Left lobe of liver (tissue), 2 donors: Measurements from ENCODE around the gene PTRH1. TPM values are rescaled to one million over a fixed set of nuclear protein-coding genes. Genes with fewer than 3 reads are reported as not detected.

Experiments used
- ATAC-seq: fragments of 200-7000 bp; cut with Tn5 transposase; one replicate; pipeline ENCODE4 v1.9.1; 2020; ENCODE audit warnings: mild to moderate bottlenecking, moderate library complexity
- DNase-seq: peaks from one replicate; pipeline ENCODE4 v3.0.0-alpha.2; 2020; ENCODE audit warnings: low spot score
- total RNA-seq: library from RNA; stranded (reverse); gene quantifications from one replicate; pipeline ENCODE4 v1.2.1, GENCODE V29; 2021
- donor health status: DM: no; HTN: no; CAD: no; lungs with moderate emphysema.
- donor health status: DM: no; HTN: yes; CAD: no.

Gene PTRH1
- total RNA-seq, 1 donor from 2014 or later, result 10.8 TPM

DNA sequence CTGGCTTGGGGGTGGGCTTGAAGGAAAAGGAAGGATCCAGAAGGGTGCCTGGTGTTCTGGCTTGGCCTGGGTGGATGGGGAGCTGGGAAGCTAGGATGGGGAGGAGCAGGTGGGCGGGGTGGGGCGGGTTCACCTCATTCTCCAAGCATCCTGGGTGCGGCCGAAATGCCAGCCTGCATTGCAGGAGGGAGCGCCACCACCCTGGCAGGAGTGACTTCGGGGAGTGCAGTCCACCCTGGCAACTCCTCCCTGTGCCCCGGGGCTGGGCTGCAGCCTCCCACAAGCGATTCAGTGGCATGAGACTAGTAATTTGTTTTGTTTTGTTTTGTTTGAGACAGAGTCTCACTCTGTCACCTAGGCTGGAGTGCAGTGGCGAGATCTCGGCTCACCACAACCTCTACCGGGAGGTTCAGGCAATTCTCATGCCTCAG lies 5.9 kb upstream of the PTRH1 start:
- no peak for DNase-seq
- no peak for ATAC-seq

DNA sequence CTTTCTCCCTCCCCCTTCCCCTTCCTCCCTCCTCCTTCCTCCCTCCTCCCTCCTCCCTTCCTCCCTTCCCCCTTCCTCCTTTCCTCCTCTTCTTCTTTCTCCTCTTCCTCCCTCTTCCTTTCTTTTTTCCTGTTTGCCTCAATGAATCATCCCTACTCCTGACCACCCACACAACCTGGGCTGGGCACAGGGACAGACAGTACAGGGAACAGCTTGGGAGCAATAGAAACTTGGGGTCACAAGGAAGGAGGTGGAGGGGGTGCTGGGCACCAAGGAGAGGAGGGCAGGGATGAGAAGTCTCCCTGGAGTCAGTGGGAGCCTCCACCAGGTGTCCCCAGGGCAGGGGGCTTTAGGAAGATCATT lies 5.4 kb upstream of the PTRH1 start:
- no peak for DNase-seq
- ATAC-seq, result no peak

DNA sequence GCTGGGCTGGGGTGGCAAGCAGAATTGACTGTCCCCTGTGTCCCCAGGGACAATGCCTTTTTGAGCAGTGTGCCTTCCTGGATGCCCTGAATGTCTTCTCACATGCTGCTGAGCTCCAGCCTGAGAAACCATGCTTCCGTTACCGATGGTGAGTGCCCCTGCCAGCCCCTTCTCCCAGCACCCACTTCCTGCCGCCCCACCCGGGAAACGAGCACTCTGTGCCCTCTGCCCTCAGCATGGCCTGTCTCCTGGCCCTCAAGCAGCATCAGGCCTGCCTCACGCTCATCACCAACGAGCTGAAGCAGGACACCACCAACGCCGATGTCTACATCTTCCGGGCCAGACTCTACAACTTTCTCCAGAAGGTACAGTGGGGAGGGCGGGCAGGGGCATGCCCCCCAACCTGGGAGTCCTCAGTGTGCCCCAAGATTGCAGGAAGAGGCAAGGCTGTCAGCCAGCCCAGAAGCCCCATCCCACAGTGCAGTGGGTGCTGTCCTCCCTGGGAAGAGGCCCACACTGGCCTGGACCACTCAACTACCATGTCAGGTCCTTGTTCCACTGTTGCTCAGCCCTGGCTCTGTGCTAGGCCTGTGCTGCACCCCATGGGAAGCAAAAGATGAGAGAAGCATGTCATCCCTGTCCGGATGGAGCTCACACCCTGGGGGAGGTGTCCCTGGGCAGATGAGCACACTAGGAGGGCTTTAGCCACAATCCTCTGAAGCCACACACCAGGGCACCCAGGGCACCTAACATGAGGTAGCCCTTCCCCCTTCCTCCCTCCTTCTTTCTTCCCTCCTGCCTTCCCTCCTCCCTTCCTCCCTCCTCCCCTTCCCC lies 4.8 kb upstream of the PTRH1 start:
- no peak for DNase-seq
- ATAC-seq, result no peak

DNA sequence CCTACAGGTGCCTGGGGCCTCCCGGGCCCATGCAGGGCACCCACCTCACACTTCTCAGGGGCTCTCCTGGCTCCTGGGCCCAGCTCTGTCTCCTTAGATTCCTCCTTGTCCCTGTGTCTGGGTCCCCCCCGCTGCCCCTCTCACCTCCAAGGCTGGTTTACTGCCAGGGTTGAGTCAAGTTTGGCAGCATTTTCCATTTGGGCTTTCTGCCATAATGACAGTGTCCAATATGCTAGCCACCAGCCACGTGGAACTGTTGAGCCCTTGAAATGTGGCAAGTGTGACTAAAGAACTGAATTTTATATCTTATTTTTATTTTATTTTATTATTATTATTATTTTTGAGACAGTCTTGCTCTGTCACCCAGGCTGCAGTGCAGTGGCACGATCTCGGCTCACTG lies 2.3 kb upstream of the PTRH1 start:
- no peak for ATAC-seq
- DNase-seq, result no peak

DNA sequence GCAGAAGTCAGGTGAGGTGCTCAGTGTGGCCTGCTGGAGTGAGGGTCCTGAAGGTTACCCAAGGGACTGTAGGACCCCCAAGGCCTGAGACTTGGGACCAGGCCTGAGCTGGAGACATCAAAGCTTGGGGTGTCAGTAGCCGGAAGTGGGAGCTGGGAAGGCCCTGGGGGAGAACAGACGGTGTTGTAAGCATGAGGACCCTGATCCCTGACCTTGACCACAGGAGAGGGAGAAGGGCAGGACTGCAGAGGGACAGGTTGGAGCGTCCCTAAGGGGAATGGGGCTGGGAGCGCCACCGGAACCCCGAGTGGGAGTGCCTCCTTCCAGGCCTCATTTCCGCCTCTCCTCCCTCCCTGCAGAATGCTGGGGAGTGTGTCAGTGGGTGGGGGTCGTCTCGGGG lies 949 bp upstream of the PTRH1 start:
- DNase-seq (no peak), ATAC-seq (no peak)

DNA sequence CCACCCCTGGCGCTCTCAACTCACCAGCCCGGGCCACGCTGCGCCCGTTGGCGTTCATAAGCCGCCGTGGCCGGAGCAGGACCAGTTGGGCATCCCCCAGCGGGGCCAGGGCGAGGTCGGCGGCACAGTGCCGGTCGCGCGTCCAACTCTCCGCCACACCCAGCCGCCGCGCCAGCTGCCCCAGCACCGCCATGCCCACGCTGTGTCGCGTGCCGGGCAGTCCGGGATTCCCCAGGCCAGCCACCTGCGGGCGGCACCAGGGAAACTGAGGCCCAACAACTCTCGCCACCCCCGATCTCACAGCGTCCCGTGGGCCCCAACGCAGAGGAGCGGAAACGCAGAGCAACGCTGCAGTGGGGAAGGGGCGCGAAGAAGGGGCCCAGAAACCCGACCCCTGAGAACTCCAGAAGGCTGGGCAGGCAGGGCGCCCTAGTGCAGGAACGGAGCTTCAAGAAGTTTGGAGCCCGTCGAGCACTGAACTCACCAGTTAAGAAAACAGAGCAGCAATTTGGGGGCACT lies 453 bp downstream of the PTRH1 start:
- peak; percentile 43 for ATAC-seq

DNA sequence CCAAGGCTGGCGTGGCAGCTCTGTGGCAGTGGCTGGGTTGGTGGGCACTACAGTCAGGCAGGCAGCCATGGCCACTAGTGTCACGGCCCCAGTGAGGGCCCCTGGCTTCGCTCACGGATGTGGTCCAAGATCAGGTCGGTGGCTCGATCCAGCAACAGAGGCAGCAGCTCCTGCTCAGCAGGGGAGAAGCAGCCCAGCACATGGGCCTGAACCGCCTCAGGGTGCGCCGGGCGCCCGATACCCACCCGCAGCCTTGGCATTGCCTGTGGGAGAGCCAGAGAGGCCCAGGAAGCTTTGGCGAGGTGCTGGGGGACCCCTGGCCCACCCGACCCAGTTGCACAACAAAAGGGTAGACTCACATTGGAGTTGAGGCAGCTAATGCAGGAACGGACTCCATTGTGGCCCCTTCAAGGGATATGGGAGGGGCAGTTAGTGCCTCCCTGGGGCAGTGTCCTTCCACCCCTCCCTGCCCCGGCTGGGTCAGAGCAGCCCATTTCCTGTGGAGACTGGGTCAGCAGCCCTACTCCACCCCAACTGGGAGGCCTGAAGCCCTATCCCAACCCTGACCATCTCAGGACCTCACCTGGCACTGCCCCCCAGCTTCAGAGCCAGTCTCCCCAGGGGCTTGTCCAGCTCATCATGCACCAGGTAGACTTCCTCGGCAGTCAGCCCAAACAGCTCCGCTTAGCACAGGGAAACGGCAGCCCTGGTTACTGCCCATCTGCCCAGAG lies 1.3 kb downstream of the PTRH1 start:
- DNase-seq (no peak), ATAC-seq (no peak)

More for the DNA sequence above, 453 bp downstream of the PTRH1 start:
- DNase-seq, result no peak

DNA sequence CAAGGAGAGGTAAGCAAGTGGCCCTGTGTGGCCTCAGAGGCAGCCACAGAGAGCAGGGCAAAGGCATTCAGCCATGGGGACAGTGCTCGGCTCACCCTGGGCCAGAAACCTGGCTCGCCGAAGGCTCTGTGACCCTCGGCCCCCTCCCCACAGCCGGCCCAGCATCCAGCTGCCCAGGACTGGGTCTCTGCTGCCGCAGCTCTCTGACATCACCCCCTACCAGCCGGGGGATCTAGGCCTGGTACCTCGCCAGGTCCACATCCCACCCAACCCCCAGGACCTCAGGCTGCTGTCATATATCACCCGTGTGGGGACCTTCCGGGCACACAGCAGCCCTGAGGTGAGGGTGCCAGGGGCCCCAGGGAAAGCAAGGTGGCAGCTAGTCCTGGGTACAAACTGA lies 2.6 kb downstream of the PTRH1 start:
- ATAC-seq, result no peak
- DNase-seq, result no peak

DNA sequence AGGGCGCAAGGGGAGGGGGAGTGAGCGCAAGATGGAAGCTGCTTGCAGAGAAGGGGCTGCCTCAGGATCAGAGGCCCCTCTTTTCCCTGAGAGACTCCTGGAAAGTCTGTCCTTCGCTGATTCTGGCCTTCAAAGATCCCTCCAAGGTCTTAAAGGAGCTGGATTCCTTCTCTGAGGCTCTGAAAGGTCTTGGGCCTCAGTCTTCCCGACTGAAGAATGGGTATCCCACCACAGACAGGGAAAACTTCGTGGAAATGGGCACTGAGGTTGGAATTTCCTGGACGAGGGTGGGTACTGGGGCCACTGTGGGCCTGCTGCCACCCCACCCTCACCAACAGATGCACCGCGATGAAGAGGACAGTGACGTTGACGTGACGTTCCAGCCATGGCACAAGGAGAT lies 3.1 kb downstream of the PTRH1 start:
- DNase-seq (no peak), ATAC-seq (no peak)

DNA sequence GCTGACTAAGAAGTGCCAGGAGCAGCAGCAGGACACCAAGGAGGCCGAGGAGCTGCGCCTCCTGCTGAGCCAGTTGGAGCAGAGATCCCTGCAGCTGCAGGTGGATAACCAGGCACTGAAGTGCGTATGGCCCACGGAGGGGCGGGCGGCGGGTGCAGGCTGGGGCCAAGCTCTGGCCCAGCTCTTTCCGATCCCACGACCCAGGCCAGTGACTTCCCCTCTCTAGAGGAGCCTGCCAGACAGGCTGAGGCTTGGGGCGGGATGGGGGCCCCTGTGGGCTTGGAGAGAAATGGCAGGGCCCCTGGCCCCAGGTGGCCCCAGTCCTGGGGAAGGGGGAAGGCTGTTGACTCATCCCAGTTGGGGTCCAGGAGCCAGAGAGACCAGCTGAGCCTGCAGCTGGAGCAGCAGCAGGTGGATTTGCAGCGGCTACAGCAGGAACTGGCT lies 3.6 kb downstream of the PTRH1 start:
- DNase-seq (no peak), ATAC-seq (no peak)

DNA sequence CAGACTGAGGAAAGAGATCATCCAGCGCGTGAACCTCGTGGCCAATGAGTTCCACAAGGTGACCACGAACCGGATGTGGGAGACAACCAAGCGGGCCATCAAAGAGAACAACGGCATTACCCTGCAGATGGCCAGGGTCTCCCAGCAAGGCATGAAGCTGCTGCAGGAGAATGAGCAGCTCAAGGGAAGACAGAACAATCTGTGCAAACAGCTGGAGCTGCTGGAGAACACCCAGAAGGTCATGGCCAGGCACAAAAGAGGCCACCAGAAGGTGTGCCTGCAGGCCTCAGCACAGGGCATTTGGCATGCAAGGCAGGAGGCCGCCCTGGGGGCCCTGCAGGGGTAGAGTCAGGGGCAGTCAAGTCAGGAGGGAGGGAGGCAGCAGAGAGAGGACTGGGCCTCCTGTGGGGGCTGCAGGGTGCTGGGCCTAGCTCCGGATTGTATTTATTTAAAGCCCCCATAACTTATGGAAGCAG lies 4.2 kb downstream of the PTRH1 start:
- ATAC-seq, result no peak

DNA sequence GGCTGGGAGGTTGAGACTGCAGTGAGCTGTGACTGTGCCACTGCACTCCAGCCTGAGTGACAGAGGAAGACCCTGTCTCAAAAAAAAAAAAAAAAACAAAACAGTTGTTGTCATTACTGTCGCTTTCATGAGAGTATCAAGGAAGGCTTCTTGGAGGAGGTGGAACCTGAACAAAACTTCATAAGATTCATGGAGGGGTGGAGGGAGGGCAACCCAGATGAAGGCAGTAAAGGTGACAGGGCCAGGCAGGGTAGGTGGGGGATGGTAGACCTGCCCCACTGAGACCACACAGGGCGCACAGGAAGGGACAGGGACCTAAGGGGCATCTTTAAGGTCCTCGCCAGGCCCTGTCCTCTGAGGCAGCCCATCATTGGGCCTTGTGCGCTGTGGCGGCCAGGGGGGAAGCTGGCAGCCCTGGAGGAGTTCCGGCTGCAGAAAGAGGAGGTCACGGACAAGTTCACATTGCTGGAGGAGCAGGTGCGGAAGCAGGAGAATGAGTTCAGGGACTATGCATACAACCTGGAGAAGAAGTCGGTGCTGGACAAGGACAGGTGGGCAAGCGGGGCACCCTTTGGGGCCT lies 5.2 kb downstream of the PTRH1 start:
- DNase-seq, result no peak
- no peak for ATAC-seq

More for the DNA sequence above, 4.2 kb downstream of the PTRH1 start:
- no peak for DNase-seq

DNA sequence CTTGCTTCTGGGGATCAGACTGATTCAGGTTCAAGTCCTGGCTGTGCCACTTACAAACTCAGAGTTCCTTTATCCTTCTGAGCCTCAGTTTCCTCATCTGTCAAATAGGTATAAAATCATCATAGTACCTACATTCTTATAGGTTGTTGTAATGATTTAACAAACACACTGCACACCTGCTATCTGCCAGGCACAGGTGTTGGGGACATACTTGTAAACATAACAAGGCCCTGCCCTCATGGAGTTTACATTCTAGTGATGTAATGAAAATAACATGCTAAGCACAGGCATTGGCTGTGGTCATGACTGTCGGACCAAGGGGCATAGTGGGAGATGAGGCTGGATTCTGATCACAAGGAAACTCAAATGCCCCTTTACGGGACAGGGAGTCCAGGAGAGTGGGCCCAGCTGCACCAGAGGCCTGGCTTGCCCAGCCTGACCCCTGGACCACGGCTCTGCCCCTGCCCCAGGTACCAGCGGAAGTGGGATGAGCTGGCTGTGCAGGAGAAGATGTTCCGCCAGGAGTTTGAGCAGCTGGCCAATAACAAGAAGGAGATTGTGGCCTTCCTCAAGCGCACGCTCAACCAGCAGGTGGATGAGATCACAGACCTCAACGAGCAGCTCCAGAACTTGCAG lies 6.4 kb downstream of the PTRH1 start:
- no peak for ATAC-seq

DNA sequence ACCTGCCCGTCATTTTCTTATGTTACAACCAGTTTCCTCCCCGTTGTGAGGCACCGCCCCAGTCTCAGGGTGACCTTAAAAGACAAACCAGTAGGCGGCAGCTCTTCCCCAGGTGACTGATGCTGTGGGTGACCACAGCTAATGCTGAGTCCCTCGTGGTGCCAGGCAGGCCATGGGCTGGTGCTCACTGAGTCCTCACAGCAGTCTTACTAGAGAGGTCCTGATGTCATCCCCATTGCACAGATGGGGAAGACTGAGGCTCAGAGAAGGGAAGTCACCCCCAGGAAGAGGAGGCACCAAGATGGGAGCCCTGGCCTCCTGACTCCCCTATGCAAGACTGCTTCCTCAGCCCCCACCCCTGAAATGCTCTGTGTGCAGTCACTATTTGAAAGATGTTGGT lies 7.7 kb downstream of the PTRH1 start:
- DNase-seq (no peak), ATAC-seq (no peak)

More for the DNA sequence above, 6.4 kb downstream of the PTRH1 start:
- no peak for DNase-seq

DNA sequence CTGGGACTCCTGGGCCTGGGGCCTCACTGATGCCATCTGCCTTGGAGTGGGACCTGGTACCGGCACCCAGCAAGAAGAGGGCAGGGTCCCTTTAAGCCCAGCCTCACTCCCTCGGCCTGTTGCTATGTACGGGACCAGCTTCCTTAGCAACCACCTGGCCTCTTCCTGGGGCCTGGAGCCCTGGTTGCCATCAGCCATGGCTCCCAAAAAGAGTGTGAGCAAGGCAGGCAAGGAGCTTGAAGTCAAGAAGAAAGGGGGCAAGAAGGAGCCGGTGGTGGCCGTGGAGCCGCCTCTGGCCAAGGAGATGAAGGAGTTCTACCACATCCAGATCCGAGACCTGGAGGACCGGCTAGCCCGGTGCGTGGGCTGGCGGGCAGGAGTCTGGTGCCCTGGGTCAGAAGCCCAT lies 8.6 kb downstream of the PTRH1 start, which contains the start of gene CFAP157:
Gene CFAP157, plus strand, starts transcription at position 153 of the 406 bp plus-strand sequence. Its CDS starts 44 bp downstream, at position 197.
- peak; percentile 70 for ATAC-seq

DNA sequence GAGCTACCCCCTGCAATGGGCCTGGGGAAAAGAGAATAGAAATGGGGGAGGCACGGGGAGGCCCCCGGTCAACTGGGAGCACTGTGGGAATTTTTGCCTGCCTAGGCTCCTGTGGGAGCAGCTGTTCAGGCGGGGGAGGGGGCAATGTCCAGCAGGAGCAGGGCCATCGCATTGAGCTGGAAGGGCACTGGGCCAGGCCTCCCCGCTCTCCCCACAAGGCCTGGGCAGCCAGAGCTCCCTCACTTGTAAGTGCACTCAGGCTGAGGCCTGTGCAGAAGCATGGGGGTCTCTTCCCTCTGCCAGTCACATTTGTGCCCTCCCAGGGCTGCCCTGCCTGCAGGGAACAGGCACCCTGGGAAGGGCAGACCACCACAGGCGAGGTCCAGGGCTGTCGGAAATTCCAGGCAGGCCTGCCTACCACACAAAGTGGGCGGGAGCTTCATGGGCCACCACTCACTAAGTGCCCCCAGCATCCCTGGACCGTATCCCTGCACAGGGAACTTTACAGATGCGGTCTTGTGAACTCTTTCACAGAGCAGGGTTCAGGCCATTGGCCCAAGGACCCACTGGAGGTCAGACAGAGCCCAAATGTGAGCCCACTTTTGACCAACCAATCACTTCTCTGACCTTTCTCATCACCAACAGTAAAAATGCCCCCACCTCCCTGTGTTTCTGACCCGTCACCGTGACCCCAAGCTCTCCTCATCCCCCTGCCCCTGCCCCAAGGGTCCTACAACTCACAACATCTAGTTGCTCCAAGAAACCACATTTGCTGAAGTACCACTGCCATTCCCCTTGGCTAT lies 9.7 kb downstream of the PTRH1 start:
- DNase-seq, result no peak
- no peak for ATAC-seq

More for the DNA sequence above, 8.6 kb downstream of the PTRH1 start, which contains the start of gene CFAP157:
- DNase-seq, result no peak

DNA sequence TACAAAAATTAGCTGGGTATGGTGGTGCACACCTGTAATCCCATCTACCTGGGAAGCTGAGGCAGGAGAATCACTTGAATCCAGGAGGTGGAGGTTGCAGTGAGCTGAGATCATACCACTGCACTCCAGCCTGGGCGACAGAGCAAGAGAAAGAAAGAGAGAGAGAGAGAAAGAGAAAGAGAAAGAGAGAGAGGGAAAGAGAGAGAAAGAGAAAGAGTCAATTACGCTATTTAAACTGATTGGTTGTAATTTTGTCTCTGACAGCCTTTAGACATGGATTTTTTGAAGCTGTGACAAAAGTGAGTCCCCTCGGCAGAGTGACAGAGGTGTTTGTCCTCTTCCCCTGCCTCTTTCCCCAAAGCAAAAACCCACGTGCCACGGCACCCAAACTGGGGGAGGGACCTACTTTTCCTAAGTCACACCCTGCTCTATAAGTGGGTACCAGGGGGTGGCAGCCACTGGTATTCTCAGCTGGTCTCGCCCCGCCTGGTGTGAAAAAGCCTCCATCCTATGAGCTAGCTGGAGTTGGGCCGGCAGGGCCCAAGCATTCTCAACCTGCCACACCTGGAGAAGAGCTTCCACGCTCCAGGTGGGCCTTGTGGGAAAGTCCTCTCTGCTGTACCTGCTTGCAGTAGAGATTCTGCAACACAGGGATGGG lies 12.0 kb downstream of the PTRH1 start:
- DNase-seq, result no peak
- no peak for ATAC-seq

DNA sequence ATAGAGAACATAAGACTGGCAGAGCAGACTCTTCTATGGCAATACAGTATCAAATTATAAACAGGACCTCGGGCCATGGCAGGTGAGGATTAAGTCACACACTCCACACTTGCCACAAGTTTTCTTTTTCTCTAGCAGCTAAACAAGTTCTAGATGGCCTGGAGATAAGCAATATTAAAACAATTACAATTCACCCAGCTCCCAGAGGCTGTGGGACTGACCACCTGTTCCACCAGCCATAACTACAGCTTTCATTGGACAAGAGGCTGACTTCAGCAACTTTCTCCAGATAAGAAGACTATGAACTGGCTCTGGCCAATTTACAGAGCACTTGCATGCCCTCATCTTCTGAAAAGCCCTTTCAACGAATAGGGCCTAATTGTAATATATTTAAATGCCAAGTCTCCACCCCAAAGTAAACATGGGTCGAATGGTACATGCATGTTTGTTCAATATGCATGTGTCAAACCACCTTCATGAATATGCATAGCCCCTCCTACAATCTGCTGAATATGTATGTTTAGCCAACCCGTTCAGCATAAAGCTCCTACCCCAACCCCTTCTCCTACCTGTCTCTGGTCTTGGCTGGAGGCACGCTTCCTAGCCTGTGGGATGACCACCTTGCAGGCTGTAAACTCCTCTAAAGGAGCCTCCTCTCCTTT lies 14.7 kb downstream of the PTRH1 start:
- no peak for ATAC-seq
- DNase-seq, result no peak

DNA sequence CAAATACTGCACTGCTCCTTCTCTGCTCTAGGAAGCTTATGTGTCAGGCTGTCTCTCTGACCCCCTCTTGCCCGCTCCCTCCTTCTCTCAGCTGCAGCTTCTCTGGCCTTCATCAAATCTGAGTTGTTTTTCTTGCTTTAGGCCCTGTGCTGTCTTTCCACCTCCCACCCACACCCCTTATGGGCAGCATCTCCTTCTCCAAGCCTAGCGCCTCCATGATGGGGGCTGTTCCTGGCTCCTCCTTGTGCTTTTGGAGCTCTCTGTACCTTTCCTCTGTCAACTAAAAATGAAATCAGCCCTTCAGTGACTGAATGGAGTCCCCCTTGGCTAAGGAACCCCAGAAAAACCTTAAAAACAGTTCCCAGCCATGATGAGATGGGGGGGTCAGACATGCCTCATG lies 15.3 kb downstream of the PTRH1 start:
- ATAC-seq, result no peak
- no peak for DNase-seq
